ENCODE measurements around the gene PM20D1.

DNA sequence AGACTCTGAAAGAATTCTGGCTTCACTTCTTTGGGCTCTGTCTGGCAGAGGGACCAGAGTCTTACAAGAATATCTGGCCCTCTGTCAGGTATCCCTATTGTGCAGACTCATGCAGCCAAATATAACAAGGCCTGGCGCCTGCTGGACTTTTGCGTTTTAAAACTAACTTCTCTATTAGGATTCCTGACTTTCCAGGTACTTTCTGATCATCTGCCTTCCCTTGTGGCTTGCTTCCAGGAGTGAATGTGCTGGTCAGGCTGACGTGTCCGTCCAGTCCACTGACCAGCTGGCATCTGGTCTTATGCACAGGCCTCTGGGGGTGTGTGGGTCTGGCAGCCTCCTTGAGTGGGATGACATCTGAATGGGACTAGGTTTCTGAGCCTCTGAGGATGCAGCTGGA is 66.0 kb downstream of the PM20D1 start:
- no peak for TF ChIP-seq CTCF (IDR thresholded peaks at IDR 0.05; ENCODE audit: poor library complexity, severe bottlenecking)
- TF ChIP-seq RAD21 (conservative IDR thresholded peaks at IDR 0.05) = no peak
- TF ChIP-seq REST (IDR thresholded peaks at IDR 0.05; ENCODE audit: borderline replicate concordance) = no peak
- no peak for TF ChIP-seq EZH2 (IDR thresholded peaks at IDR 0.05; ENCODE audit: borderline replicate concordance, insufficient read depth, low read length, poor library complexity, severe bottlenecking)

All from neural cell (in vitro differentiated cells).